ENCODE results near the gene UTS2R. TPM values are rescaled to one million over a fixed set of nuclear protein-coding genes. Genes with fewer than 3 reads are reported as not detected.
"Not testable (repeated sequence)": the region's sequence is repeated elsewhere in the genome, so short reads cannot be mapped to it uniquely, and the experiment has no call there.

UTS2R gene
- total RNA-seq, 1 experiment from 2014 or later, result not detected

DNA sequence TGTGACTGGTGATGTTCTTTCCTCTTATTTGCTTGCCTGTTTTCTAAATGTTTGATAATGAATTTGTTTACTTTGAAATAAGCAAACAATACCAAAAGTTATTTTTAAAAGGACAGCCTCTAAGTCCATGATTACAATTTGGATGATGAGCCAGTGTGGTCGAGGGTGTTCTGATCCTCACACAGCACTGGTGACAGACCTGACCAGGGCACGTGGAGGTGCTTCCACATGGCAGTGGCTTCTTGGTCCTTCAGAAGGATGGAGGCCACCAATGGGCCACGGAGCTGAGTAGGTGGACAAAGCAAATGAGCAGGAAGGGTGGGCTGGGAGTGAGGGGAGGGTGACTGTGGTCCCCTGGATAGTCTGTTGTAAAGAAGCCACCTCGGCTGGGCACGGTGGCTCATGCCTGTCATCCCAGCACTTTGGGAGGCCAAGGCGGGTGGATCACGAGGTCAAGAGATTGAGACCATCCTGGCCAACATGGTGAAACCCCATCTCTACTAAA, 16.7 kb upstream of the UTS2R start:
- no peak for DNase-seq (ENCODE audit: low spot score)

- DNase-seq (ENCODE audit: low spot score), result no peak
Measured at GRCh38 chr17:82355770-82356427, 15.7 kb upstream of the UTS2R start.

DNA sequence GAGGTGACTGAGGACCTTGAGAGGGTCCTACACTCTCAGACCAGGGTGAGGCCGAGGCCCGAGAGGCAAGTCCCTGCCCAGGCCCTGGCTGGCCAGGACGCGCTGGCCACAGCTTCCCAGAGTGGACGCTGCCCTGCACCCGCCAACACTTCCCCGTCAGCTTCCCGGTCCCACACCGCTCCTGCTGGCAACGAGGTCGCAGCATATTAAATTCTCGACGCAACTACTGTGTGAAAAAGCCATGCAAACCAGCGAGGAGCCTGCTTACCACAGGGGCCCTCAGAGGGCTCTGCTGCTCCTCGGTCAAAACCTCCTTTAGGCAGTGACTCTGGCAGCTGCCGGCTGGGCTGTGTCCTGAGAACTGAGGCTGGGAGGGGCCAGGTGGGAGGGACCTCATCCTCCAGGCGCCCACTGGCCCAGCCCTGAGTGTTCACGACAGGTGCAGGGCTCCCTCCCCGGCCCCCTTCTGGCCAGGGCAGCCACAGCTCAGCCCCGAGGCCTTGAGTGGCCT, 14.7 kb upstream of the UTS2R start:
- DNase-seq (ENCODE audit: low spot score), result no peak

- no peak for DNase-seq (ENCODE audit: low spot score)
Measured at GRCh38 chr17:82357394-82357793, 14.2 kb upstream of the UTS2R start.

GRCh38 chr17:82358465-82359350, 12.9 kb upstream of the UTS2R start, which contains the start of gene TEX19:
Gene TEX19, plus strand, starts transcription at chr17:82359247. Its CDS starts 2,904 bp downstream, at chr17:82362151.
- peak; percentile 39 for DNase-seq (ENCODE audit: low spot score)

- DNase-seq (ENCODE audit: low spot score), result not testable (repeated sequence)
Measured at GRCh38 chr17:82359451-82360074, 12.0 kb upstream of the UTS2R start.

GRCh38 chr17:82361885-82362633, 9.5 kb upstream of the UTS2R start:
- no peak for DNase-seq (ENCODE audit: low spot score)

DNA sequence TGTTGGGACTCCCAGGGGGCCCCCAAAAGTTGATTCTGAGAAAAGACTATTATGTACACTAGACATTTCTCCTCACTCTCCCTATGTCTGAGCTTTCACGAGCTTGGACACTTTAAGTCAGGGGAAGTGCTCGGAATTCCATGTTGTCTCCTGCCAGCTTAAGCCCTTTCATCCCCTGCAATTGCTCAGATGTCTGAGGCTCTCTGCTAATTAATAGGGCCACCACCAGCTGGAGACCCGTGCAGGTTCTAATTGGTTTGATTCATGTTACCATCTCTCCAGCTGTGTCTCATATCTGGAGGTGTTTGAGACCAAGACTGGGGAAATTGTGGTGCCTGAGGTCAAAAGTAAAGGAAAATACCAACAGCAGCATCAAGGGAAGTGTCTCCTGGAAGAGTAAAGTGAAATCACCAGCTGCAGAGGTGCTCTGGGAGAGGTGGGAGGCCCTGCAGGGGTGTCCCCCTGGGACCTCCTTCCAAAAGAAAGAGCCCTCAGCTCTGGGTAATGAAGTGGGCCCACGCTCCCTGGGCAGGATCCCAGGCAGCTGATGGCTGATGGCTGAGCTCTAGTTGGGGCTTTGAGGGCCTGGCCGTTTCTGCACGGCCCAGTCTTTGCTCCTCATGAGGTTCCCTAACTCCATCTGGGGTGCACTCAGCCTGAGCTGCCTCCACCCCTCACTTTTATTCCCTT, 5.8 kb upstream of the UTS2R start:
- no peak for DNase-seq (ENCODE audit: low spot score)

GRCh38 chr17:82366749-82367148, 4.8 kb upstream of the UTS2R start:
- no peak for DNase-seq (ENCODE audit: low spot score)

DNA sequence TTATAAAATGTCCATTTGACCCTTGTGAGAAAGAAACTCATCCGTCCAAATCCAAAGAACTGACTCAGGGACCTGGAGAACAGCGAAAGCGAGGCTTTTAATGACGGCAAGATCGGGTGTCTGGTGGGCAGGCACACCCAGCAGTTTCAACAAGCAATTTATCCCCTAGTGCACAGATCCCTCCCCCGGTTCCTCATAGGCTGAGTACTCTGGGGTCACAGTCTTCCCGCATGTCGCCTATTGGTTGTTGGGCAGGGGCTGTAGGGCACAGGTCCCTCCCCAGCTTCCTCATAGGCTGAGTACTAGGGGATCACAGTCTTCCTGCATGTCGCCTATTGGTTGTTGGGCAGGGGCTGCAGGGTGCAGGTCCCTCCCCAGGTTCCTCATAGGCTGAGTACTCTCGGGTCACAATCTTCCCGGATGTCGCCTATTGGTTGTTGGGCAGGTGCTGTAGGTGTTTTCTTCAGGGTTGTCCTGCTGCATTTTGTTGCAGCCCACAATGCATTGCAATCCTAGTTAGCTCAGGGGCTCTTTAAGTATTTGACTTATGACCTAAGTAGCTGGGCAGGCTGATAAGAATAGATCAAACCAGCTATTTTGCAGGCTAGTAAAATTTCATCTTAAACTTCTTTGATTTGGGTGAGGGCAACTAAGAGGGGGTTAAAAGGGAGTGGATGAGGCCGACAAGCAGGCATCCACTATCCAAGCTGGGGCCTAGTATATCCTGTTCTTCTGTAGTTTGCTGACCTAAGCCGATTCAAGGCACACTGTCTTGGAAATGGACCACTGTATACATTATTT, 3.6 kb upstream of the UTS2R start:
- peak; percentile 63 for DNase-seq (ENCODE audit: low spot score)

GRCh38 chr17:82369211-82369610, 2.4 kb upstream of the UTS2R start:
- DNase-seq (ENCODE audit: low spot score), result no peak

DNA sequence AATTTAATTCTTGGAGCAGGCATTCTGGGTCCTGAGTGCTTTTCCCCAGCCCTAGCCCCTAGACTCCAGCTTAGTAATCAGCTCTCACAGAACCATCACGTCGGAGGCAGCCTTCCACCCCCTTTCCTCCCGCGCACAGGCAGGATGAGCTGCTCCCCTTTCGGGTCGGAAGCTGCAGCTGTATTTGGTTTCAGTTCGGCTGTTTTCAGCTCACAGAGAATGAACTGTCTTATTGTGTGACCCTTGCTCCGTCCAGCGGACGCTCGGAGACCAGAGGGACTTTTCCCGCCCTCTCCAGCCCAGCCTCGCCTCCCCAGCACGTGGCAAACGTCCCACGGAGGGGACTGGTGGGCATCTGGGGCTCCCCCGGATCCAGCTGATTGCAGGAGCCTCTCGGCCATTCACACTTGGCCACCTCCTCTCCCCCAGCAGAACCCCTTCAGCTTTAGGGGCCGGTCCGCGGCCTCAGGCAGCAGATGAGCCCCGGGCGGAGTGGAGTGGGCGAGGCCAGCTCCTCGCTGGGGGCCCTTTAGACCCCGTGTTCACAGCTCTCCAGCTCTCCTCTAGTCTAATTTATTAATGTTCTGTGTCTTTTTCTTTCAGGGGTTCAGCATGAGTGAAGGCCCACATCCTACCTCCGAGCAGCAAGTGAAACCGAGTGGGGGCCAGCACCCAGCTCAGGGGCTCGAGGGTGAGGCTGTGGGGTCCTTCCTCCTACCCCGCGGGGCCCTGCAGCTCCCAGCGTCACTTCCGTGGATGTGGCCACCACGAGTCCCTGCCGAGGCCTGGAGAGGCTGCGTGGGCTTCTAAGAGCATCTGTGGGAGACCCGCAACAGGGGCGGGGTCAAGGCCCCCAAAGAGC, 863 bp upstream of the UTS2R start:
- no peak for DNase-seq (ENCODE audit: low spot score)

- DNase-seq (ENCODE audit: low spot score), result no peak
Measured at GRCh38 chr17:82372249-82373071, 895 bp downstream of the UTS2R start.

GRCh38 chr17:82373072-82373452, 1.5 kb downstream of the UTS2R start:
- DNase-seq (ENCODE audit: low spot score), result not testable (repeated sequence)

DNA sequence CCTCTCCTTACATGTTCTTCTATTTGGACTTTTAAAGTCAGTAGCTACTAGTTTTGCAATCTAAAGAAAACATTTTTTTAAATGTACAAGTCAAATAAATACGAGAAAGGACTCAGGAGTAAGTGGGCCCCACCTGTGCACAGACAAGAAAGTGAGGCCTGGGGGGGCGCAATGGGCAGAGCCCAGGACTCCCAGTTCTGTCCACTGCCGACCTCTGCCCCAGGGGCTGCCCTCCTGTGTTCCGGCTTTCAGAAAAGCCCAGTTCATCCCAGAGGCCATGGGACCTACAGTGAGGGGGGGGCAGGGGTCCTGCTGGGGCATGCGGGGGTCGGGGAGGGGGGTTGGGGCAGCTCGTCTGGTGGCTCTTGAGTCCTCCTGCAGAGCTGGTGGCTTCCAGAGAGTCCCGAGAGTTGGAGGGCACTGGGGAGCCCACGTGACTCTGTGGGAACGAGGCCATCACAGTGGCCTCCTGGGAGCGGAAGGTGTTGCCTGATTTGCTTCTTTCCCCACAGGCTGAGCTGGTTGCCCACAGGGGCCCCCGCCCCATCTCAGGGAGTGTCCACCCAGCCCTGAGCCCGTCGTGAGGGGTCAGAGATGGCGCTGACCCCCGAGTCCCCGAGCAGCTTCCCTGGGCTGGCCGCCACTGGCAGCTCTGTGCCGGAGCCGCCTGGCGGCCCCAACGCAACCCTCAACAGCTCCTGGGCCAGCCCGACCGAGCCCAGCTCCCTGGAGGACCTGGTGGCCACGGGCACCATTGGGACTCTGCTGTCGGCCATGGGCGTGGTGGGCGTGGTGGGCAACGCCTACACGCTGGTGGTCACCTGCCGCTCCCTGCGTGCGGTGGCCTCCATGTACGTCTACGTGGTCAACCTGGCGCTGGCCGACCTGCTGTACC, 2.4 kb downstream of the UTS2R start:
- DNase-seq (ENCODE audit: low spot score), result no peak

DNA sequence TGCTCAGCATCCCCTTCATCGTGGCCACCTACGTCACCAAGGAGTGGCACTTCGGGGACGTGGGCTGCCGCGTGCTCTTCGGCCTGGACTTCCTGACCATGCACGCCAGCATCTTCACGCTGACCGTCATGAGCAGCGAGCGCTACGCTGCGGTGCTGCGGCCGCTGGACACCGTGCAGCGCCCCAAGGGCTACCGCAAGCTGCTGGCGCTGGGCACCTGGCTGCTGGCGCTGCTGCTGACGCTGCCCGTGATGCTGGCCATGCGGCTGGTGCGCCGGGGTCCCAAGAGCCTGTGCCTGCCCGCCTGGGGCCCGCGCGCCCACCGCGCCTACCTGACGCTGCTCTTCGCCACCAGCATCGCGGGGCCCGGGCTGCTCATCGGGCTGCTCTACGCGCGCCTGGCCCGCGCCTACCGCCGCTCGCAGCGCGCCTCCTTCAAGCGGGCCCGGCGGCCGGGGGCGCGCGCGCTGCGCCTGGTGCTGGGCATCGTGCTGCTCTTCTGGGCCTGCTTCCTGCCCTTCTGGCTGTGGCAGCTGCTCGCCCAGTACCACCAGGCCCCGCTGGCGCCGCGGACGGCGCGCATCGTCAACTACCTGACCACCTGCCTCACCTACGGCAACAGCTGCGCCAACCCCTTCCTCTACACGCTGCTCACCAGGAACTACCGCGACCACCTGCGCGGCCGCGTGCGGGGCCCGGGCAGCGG, 3.2 kb downstream of the UTS2R start:
- no peak for DNase-seq (ENCODE audit: low spot score)

All from A172 (cell line).